ENCODE results near the gene SLC7A14.

The SLC7A14 gene

DNA sequence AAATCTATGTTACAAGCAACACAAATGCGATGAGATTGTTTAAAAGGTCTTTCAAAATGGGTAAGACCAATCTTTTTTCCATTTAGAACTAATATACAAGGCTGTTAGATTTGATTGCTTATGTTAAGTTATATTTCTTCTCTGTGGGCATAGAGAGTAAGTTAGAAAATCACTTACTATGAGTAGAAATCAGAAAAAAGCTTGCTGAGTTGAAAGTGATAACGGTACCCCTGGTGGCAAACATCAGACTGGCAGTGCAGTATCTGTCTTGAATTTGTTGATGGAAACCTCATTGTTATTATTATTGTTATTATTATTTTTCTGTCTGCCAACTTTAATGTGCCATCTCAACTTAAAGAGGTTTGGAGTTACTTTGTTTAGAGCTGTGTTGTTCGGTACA is 154.8 kb downstream of the SLC7A14 start:
- no peak overlapping the region for H3K9ac ChIP-seq (ENCODE audit: low read depth, low read length, poor library complexity, severe bottlenecking)
- TF ChIP-seq, protein P1, sequence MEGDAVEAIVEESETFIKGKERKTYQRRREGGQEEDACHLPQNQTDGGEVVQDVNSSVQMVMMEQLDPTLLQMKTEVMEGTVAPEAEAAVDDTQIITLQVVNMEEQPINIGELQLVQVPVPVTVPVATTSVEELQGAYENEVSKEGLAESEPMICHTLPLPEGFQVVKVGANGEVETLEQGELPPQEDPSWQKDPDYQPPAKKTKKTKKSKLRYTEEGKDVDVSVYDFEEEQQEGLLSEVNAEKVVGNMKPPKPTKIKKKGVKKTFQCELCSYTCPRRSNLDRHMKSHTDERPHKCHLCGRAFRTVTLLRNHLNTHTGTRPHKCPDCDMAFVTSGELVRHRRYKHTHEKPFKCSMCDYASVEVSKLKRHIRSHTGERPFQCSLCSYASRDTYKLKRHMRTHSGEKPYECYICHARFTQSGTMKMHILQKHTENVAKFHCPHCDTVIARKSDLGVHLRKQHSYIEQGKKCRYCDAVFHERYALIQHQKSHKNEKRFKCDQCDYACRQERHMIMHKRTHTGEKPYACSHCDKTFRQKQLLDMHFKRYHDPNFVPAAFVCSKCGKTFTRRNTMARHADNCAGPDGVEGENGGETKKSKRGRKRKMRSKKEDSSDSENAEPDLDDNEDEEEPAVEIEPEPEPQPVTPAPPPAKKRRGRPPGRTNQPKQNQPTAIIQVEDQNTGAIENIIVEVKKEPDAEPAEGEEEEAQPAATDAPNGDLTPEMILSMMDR (conservative IDR thresholded peaks at IDR 0.05; ENCODE audit: low read length) = peak; percentile 39; the same call in 1 of the 2 replicates
- TF ChIP-seq EZH2phosphoT487 (IDR thresholded peaks at IDR 0.05; ENCODE audit: borderline replicate concordance) = no peak
- no peak overlapping the region for H2AFZ ChIP-seq (ENCODE audit: low read length)
- no peaks in the 10 kb centered on the region for H4K20me1 ChIP-seq (ENCODE audit: insufficient read depth, low read length, poor library complexity, severe bottlenecking)
- H3K27me3 ChIP-seq (ENCODE audit: insufficient read depth, low read length, poor library complexity, severe bottlenecking) = no peaks in the 10 kb centered on the region
- no peaks in the 10 kb centered on the region for H3K79me2 ChIP-seq (ENCODE audit: insufficient read depth, low read length)
- no peak overlapping the region for H3K4me2 ChIP-seq (ENCODE audit: low read depth, low read length, poor library complexity, severe bottlenecking)
- H3K36me3 ChIP-seq (ENCODE audit: insufficient read depth, low read length) = no peaks in the 10 kb centered on the region
- H3K4me1 ChIP-seq (ENCODE audit: insufficient read depth, low read length, poor library complexity, severe bottlenecking) = peaks cover 20% of the 10 kb centered on the region
- no peaks in the 10 kb centered on the region for H3F3A ChIP-seq (ENCODE audit: low read depth)
- no peaks in the 10 kb centered on the region for H3K9me3 ChIP-seq (ENCODE audit: insufficient read depth, low read depth, low read length)
- no peak overlapping the region for H3K4me3 ChIP-seq (ENCODE audit: low read length, poor library complexity, severe bottlenecking)
- H3K9me2 ChIP-seq (replicated peaks; ENCODE audit: low read depth, low read length) = no peaks in the 10 kb centered on the region

DNA sequence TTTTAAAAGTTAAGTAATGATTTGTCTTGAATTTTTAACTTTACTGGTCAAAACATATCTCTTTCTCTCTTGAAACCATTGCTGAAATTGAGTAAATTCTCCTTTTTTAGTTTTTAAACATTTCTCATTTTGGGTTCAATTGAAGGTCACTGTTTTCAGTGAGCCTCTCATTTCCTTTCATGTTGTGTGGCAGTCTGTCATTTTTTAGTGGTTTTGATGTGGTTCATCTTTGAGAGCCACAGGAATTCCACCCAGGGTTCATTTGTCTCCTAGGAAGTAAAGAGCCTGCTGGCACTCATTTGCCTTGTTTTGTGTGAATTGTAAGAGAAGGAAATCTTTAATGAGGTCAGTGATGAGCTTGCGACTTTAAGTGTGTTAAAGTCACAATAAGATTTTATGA is 156.8 kb downstream of the SLC7A14 start:
- Histone ChIP-seq H3K27me3 (ENCODE audit: insufficient read depth, low read length, poor library complexity, severe bottlenecking) (no peaks in the 10 kb centered on the region), H3K79me2 (ENCODE audit: insufficient read depth, low read length) (no peaks in the 10 kb centered on the region), H3K4me2 (ENCODE audit: low read depth, low read length, poor library complexity, severe bottlenecking) (peak overlapping the region; percentile 20), H3K36me3 (ENCODE audit: insufficient read depth, low read length) (no peaks in the 10 kb centered on the region), H3K4me1 (ENCODE audit: insufficient read depth, low read length, poor library complexity, severe bottlenecking) (peaks cover 26% of the 10 kb centered on the region), H4K20me1 (ENCODE audit: insufficient read depth, low read length, poor library complexity, severe bottlenecking) (no peaks in the 10 kb centered on the region), H3F3A (ENCODE audit: low read depth) (no peaks in the 10 kb centered on the region), H2AFZ (ENCODE audit: low read length) (no peak overlapping the region), H3K9ac (ENCODE audit: low read depth, low read length, poor library complexity, severe bottlenecking) (no peak overlapping the region), H3K9me3 (ENCODE audit: insufficient read depth, low read depth, low read length) (no peaks in the 10 kb centered on the region), H3K4me3 (ENCODE audit: low read length, poor library complexity, severe bottlenecking) (no peak overlapping the region), H3K9me2 (replicated peaks; ENCODE audit: low read depth, low read length) (no peaks in the 10 kb centered on the region)
- TF ChIP-seq EZH2phosphoT487 (IDR thresholded peaks at IDR 0.05; ENCODE audit: borderline replicate concordance) = no peak
- TF ChIP-seq, protein P1 (conservative IDR thresholded peaks at IDR 0.05; ENCODE audit: low read length) = no peak

DNA sequence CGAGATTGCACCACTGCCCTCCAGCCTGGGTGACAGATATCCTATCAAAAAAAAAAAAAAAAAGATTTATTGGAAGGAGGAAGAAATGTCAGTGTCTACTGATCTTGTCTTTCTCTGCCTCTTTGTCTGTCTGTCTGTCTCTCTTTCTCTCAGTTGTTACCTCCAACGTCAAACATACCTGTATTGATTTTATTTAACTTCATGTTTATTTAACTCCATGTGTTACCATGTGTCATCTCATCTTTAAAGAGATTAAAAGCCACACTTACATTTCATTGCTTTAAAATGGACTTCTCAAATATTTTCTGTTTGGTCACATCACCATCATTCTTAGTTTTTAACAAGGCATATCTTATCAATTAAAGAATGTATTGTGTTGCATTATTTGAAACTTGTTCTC is 157.8 kb downstream of the SLC7A14 start:
- Histone ChIP-seq H3K36me3 (ENCODE audit: insufficient read depth, low read length) (no peaks in the 10 kb centered on the region), H3K27me3 (ENCODE audit: insufficient read depth, low read length, poor library complexity, severe bottlenecking) (no peaks in the 10 kb centered on the region), H3K9me2 (replicated peaks; ENCODE audit: low read depth, low read length) (no peaks in the 10 kb centered on the region), H3K79me2 (ENCODE audit: insufficient read depth, low read length) (no peaks in the 10 kb centered on the region), H3K4me2 (ENCODE audit: low read depth, low read length, poor library complexity, severe bottlenecking) (no peak overlapping the region), H2AFZ (ENCODE audit: low read length) (no peak overlapping the region), H3K9ac (ENCODE audit: low read depth, low read length, poor library complexity, severe bottlenecking) (no peak overlapping the region), H3K4me3 (ENCODE audit: low read length, poor library complexity, severe bottlenecking) (no peak overlapping the region), H3F3A (ENCODE audit: low read depth) (no peaks in the 10 kb centered on the region), H3K9me3 (ENCODE audit: insufficient read depth, low read depth, low read length) (no peaks in the 10 kb centered on the region), H4K20me1 (ENCODE audit: insufficient read depth, low read length, poor library complexity, severe bottlenecking) (no peaks in the 10 kb centered on the region), H3K4me1 (ENCODE audit: insufficient read depth, low read length, poor library complexity, severe bottlenecking) (peaks cover 26% of the 10 kb centered on the region)
- TF ChIP-seq, protein P1 (conservative IDR thresholded peaks at IDR 0.05; ENCODE audit: low read length) = no peak
- TF ChIP-seq EZH2phosphoT487 (IDR thresholded peaks at IDR 0.05; ENCODE audit: borderline replicate concordance) = no peak
